Caco-2 (cell line): ENCODE data around the gene FCRLB. TPM values are rescaled to one million over a fixed set of nuclear protein-coding genes. Genes with fewer than 3 reads are reported as not detected.

Experiments used
- BruUV-seq: library from RNA; stranded (reverse); fragments of 400-500 nt; replicated peaks from 2 replicates; lab custom pipeline; 2021; lab: Mats Ljungman, UMichigan
- CTCF ChIA-PET: fragments of 300-600 bp; sonication (Branson Sonifier 250); formaldehyde crosslinking; loops from one replicate; lab custom pipeline; 2022; ENCODE audit warnings: antibody characterized with exemption; lab: Charles Lee
- POLR2A ChIA-PET: fragments of 300-600 bp; sonication (Branson Sonifier 250); formaldehyde crosslinking; loops from one replicate; lab custom pipeline; 2022; ENCODE audit warnings: antibody characterized with exemption; lab: Charles Lee
- DNase-seq, 2 experiments: peaks; one replicate each; pipeline versions ENCODE4 v3.0.0 to v3.0.0-alpha.2; 2020 to 2022
- H3K27me3 ChIP-seq: replicated peaks from 2 replicates; pipeline ENCODE4 v1.6.0; 2011; ENCODE audit warnings: low read length; ENCODE audit not compliant: control insufficient read depth, insufficient read depth
- H3K36me3 ChIP-seq: 2 replicates; pipeline ENCODE4 v1.5.1; 2011; ENCODE audit warnings: low read length; ENCODE audit not compliant: control insufficient read depth, insufficient read depth
- H3K4me1 ChIP-seq: fragments of 250-450 bp; sonication (Bioruptor Pico); 2 replicates; pipeline ENCODE4 v1.5.1; 2020; ENCODE audit warnings: mild to moderate bottlenecking
- H3K4me3 ChIP-seq: 2 replicates; pipeline ENCODE4 v1.5.1; 2011; ENCODE audit warnings: low read depth, mild to moderate bottlenecking, control low read depth, low read length
- H3K9me3 ChIP-seq: fragments of 250-450 bp; sonication (Bioruptor Pico); 2 replicates; pipeline ENCODE4 v1.5.1; 2020; ENCODE audit warnings: mild to moderate bottlenecking, moderate library complexity
- H3K27ac Mint-ChIP-seq: one replicate; pipeline ENCODE4 v1.8.0; 2022; ENCODE audit warnings: mixed read lengths; ENCODE audit not compliant: unreplicated experiment
- H3K27me3 Mint-ChIP-seq: one replicate; pipeline ENCODE4 v1.8.0; 2022; ENCODE audit warnings: mixed read lengths; ENCODE audit not compliant: insufficient read depth, unreplicated experiment
- H3K36me3 Mint-ChIP-seq: one replicate; pipeline ENCODE4 v1.8.0; 2022; ENCODE audit warnings: mild to moderate bottlenecking, mixed read lengths; ENCODE audit not compliant: insufficient read depth, unreplicated experiment
- H3K4me1 Mint-ChIP-seq: one replicate; pipeline ENCODE4 v1.8.0; 2022; ENCODE audit warnings: low read depth, mixed read lengths; ENCODE audit not compliant: unreplicated experiment
- H3K4me3 Mint-ChIP-seq: one replicate; pipeline ENCODE4 v1.8.0; 2022; ENCODE audit warnings: mild to moderate bottlenecking, moderate library complexity, mixed read lengths; ENCODE audit not compliant: unreplicated experiment
- H3K9me3 Mint-ChIP-seq: one replicate; pipeline ENCODE4 v1.8.0; 2022; ENCODE audit warnings: mixed read lengths; ENCODE audit not compliant: unreplicated experiment
- CTCF ChIP-seq, 2 experiments: fragments of 200-600 bp in 1 of 2; IDR thresholded peaks; 1 replicate in 1 of 2; 2 replicates in 1 of 2; pipeline versions ENCODE4 v1.5.1 to v1.8.0; 2011 to 2022; ENCODE audit warnings: antibody characterized with exemption in 1 of 2, control low read depth in 1 of 2, inconsistent platforms in 1 of 2, low read depth in 1 of 2, low read length in 1 of 2, mild to moderate bottlenecking in 1 of 2, moderate library complexity in 1 of 2; ENCODE audit not compliant: insufficient read depth in 1 of 2, severe bottlenecking in 1 of 2, unreplicated experiment in 1 of 2
- intact Hi-C: fragments of 100-400 bp; cut with micrococcal nuclease; formaldehyde crosslinking; loops from one replicate; pipeline ENCODE4 v1.10.0; 2022; ENCODE audit not compliant: unreplicated experiment
- total RNA-seq: library from RNA; stranded (reverse); gene quantifications from 2 replicates; pipeline ENCODE4 v1.2.3, GENCODE V29; 2022

FCRLB gene
- total RNA-seq, 1 experiment from 2014 or later = 0.29 TPM

- Histone ChIP-seq H3K9me3 (no peaks in the 10 kb centered on the region), H3K4me3 (no peak overlapping the region), H3K4me1 (no peaks in the 10 kb centered on the region), H3K36me3 (no peaks in the 10 kb centered on the region), H3K27me3 (no peaks in the 10 kb centered on the region)
- H3K36me3 Mint-ChIP-seq = no peaks in the 10 kb centered on the region
- no peak overlapping the region for H3K4me3 Mint-ChIP-seq
- TF ChIP-seq CTCF (IDR thresholded peaks at IDR 0.05; ENCODE audit: insufficient read depth in 1 of 2, low read depth in 1 of 2, low read length in 1 of 2, severe bottlenecking in 1 of 2, unreplicated experiment in 1 of 2) = no peak
- no TSS peak for BruUV-seq
- no peaks in the 10 kb centered on the region for H3K9me3 Mint-ChIP-seq
- H3K27ac Mint-ChIP-seq = no peak overlapping the region
- peaks cover 13% of the 10 kb centered on the region for H3K27me3 Mint-ChIP-seq
- ChIA-PET POLR2A (interaction anchor here (0.5 kb wide), 1 partner anchor 64 kb away, joined by 4 read pairs; no protein-coding TSS in a partner anchor), CTCF (interaction anchor here (1.0 kb wide), 1 partner anchor 39 kb away, joined by 3 read pairs; no protein-coding TSS in a partner anchor)
- H3K4me1 Mint-ChIP-seq = peaks cover 7% of the 10 kb centered on the region
- intact Hi-C loops = no loop called here
- DNase-seq = peak; percentile 77 to 83
Measured at GRCh38 chr1:161702250-161702649, 19.1 kb upstream of the FCRLB start.

- H3K4me3 ChIP-seq = no peak overlapping the region
- no peaks in the 10 kb centered on the region for H3K9me3 ChIP-seq
- no peaks in the 10 kb centered on the region for H3K9me3 Mint-ChIP-seq
- no peaks in the 10 kb centered on the region for H3K4me1 ChIP-seq
- H3K27ac Mint-ChIP-seq = no peak overlapping the region
- no peak for DNase-seq
- peaks cover 9% of the 10 kb centered on the region for H3K27me3 Mint-ChIP-seq
- H3K4me1 Mint-ChIP-seq = peaks cover 7% of the 10 kb centered on the region
- intact Hi-C loops = no loop called here
- no peaks in the 10 kb centered on the region for H3K36me3 Mint-ChIP-seq
- ChIA-PET CTCF (no interaction called here), POLR2A (no interaction called here)
- no peak overlapping the region for H3K4me3 Mint-ChIP-seq
- TF ChIP-seq CTCF (IDR thresholded peaks at IDR 0.05; ENCODE audit: insufficient read depth in 1 of 2, low read depth in 1 of 2, low read length in 1 of 2, severe bottlenecking in 1 of 2, unreplicated experiment in 1 of 2) = no peak
- H3K36me3 ChIP-seq = no peaks in the 10 kb centered on the region
- no TSS peak for BruUV-seq
- H3K27me3 ChIP-seq = no peaks in the 10 kb centered on the region
Measured at GRCh38 chr1:161705537-161705936, 15.8 kb upstream of the FCRLB start.

GRCh38 chr1:161706113-161706481 is 15.2 kb upstream of the FCRLB start:
- H3K4me1 ChIP-seq = no peaks in the 10 kb centered on the region
- ChIA-PET CTCF (no interaction called here), POLR2A (no interaction called here)
- no peaks in the 10 kb centered on the region for H3K9me3 ChIP-seq
- Mint-ChIP-seq H3K9me3 (no peaks in the 10 kb centered on the region), H3K4me3 (no peak overlapping the region), H3K4me1 (peaks cover 7% of the 10 kb centered on the region), H3K27ac (no peak overlapping the region), H3K36me3 (no peaks in the 10 kb centered on the region), H3K27me3 (peaks cover 9% of the 10 kb centered on the region)
- TF ChIP-seq CTCF (IDR thresholded peaks at IDR 0.05; ENCODE audit: insufficient read depth in 1 of 2, low read depth in 1 of 2, low read length in 1 of 2, severe bottlenecking in 1 of 2, unreplicated experiment in 1 of 2) = no peak
- no TSS peak for BruUV-seq
- no peak for DNase-seq
- no peaks in the 10 kb centered on the region for H3K27me3 ChIP-seq
- H3K36me3 ChIP-seq = no peaks in the 10 kb centered on the region
- intact Hi-C loops = no loop called here
- no peak overlapping the region for H3K4me3 ChIP-seq
